GM21528 (cell line): Measurements from ENCODE around the gene SYNPO.

Source experiments
- ATAC-seq: cut with Tn5 transposase; IDR thresholded peaks from one replicate; pipeline ENCODE4 v1.9.1; 2021; ENCODE audit warnings: mild to moderate bottlenecking, moderate library complexity; ENCODE audit not compliant: unreplicated experiment, low FRiP score

Gene SYNPO

GRCh38 chr5:150653145-150653761 lies 12.8 kb downstream of the SYNPO start:
- ATAC-seq, result no peak

DNA sequence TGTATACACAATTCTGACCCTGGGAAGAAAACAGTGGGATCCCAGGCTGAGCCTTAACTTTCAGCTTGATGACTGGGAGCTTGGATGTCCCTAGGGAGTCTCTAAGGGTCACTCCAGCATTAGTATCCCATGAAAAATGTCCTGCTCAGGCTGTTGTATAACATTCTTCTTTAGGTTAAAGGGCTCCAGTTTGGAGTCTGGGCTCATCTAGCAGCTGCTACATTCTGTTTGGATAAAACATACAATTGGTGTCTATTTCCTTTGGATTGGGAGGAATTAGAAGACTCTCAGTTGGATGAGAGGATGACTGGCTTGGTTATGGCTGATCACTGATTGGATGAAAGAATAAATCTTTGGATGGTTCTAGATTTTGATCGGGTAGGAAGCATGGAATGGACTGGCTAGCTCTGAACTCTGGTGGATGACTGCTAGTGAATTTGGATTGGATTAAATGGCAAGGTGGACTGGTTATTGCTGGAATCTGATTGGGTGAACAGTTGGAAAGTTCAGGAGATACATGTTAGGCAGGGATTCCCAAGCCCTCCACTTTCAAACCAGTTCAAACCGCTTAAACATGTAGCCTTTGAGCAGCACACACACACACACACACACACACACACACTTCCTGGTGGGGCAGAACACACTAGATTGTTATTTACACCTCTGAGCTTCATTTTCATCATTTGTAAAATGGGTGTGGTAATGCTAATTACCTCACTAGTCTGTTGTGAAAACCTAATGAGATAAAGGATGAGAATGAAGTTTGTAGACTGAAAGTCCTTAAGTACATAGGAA lies 13.5 kb downstream of the SYNPO start:
- ATAC-seq, result no peak

- no peak for ATAC-seq
Observed at GRCh38 chr5:150655221-150655620, 14.8 kb downstream of the SYNPO start.

DNA sequence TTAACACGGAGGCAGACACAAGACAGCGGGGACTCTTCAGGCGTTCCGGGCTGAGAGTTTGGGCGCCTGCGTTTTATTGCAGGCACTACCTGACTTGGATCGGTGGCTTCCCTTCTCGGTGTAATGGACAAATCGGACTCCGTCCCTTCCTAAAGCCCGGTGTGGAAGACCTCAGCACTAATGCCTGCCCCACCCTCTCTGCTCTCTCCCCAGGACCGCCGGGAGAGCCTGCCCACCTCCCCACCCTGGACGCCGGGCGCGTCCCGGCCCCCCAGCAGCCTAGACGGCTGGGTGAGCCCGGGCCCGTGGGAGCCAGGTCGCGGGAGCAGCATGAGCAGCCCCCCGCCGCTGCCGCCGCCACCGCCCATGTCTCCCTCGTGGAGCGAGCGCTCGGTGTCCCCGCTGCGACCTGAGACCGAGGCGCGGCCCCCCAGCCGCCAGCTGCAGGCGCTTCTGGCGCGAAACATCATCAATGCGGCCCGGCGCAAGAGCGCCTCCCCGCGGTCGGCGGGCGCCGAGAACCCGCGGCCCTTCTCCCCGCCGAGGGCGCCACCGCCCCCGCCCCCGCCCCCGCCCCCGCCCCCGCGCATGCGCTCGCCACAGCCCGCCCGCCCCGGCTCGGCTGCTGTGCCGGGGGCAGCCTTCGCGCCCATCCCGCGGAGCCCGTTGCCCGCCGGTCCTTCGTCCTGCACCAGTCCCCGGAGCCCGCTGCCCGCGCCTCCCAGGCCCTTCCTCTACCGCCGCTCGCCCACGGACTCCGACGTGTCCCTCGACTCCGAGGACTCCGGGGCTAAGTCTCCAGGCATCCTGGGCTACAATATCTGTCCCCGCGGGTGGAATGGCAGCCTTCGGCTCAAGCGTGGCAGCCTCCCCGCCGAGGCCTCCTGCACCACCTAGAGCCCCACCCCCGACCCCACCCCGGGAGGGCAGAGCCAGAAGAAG lies 16.0 kb downstream of the SYNPO start:
- ATAC-seq, result peak; percentile 68

DNA sequence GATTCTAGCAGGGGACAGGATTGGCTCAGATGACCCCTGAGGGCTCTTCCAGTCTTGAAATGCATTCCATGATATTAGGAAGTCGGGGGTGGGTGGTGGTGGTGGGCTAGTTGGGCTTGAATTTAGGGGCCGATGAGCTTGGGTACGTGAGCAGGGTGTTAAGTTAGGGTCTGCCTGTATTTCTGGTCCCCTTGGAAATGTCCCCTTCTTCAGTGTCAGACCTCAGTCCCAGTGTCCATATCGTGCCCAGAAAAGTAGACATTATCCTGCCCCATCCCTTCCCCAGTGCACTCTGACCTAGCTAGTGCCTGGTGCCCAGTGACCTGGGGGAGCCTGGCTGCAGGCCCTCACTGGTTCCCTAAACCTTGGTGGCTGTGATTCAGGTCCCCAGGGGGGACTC lies 17.7 kb downstream of the SYNPO start:
- ATAC-seq, result no peak

GRCh38 chr5:150658699-150659265 lies 18.3 kb downstream of the SYNPO start:
- ATAC-seq, result no peak

DNA sequence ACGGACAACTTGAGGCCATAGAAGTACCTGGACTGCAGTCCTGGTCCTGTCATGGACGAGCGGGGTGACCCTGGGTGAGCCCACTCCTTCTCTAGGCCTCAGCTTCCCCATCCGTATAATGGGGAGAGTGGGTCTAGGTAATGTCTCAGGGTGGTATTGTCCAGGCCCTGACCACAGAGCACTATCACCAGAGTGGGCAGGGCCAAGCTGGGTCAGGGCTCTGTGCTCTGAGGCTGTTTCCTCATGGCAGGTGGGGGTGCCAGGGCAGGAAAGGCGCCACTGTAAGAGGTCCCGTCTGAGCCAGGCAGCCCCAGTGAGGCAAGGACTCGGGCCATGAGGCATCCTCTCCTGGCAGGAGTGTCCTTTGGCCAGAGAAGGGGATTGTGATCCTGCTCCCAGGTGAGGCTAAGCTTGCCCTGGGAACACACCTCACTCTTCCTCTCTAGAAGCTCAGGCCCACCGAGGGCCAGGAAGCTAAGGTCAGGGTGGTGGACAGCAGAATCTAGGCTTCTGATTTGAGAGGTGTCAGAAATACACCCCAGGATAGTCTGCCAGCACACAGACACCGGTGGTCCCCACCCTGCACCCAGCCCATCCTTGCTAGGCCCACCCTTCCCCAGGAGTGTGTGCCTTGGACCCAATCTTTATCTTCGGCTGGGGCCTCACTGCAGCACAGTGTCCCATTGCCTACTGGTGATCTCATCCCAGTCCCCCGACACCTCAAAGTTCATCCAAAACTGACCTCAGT lies 19.1 kb downstream of the SYNPO start:
- ATAC-seq, result no peak

GRCh38 chr5:150660108-150660831 lies 19.8 kb downstream of the SYNPO start:
- no peak for ATAC-seq

- ATAC-seq, result no peak
Observed at GRCh38 chr5:150661086-150661485, 20.6 kb downstream of the SYNPO start, which contains the start of gene MYOZ3. Gene MYOZ3, plus strand, starts transcription at chr5:150661251. Its CDS starts 1,691 bp downstream, at chr5:150662942.

DNA sequence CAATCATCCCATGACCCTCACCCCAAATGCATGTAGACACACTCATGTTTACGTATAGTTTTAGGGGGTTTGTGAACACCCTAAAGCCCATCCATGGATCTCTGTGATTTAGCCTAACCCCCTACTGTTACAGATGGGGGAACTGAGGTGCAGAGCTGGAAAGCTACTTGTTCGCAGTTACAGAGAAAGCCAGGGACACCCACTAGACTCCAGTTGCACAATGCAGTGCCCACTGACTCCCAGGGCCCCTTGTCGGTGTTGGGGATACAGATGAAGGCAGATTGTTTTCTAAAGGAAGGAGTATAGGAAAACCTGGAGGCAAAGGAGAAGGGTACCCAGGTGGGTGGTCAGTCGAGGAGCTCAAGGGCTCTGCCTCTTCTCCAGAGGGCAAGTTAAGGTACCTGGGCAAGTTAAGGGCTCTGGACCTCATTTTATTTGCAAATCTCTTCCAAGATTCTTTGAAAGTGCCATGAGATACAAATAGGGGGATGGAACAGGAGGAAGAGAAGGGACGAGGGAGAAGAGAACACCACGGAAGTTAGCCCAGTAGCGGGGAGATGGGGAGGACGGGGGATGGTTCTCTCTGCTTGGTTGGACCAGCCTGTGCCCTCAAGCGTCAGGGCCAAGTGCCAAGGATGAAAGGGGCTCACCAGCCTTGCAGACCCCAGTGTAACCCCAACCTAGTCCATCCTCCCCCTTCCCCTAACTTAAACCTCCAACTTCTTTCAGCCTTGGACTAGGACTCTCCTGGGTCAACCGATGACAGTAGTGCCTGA lies 21.5 kb downstream of the SYNPO start:
- ATAC-seq, result no peak

GRCh38 chr5:150662731-150663516 lies 22.5 kb downstream of the SYNPO start:
- ATAC-seq, result no peak

GRCh38 chr5:150663936-150664335 lies 23.5 kb downstream of the SYNPO start:
- ATAC-seq, result no peak

- no peak for ATAC-seq
Observed at GRCh38 chr5:150665044-150665443, 24.6 kb downstream of the SYNPO start.

DNA sequence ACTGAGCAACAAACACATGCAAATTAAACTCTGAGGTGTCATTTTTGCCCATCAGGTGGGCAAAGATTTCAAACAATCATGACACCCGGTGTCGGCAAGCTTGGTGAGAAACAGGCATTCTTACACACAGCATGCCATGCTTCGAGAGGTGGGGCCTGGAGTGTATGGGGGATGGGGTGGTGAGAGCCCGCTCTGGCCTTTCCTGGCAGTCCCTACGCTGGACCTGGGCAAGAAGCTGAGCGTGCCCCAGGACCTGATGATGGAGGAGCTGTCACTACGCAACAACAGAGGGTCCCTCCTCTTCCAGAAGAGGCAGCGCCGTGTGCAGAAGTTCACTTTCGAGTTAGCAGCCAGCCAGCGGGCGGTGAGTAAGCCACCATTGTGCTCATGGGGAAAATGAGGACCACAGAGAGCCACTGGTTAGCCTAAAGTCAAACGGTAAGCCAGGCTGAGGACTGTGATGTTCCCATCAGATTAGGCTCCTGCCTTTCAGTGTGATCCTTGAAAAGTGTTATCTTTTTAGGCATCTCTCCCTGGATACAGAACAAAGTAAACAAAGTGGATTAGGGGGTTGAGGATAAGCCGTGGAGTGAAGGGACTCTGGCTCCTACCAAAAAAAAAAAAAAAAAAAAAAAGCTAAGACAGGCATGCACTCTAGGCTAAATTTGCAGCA lies 30.0 kb downstream of the SYNPO start:
- ATAC-seq, result no peak

DNA sequence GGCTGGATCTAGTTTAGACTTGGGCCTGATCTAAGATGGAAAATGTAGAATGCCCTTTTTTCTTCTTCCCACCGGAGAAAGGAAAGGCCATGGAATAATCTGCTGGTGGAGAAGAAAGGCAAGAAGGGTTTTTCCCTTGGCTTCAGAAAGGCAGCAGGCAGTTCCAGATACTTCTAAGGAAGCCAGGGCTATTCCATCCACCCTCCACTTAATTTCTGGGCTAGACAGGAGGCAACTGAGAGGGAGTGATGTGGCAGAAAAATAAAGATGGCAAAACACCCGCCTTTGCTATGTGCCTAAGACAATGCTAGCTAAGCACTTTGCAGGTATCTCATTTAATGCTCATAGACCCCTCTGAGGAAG lies 30.5 kb downstream of the SYNPO start:
- no peak for ATAC-seq

DNA sequence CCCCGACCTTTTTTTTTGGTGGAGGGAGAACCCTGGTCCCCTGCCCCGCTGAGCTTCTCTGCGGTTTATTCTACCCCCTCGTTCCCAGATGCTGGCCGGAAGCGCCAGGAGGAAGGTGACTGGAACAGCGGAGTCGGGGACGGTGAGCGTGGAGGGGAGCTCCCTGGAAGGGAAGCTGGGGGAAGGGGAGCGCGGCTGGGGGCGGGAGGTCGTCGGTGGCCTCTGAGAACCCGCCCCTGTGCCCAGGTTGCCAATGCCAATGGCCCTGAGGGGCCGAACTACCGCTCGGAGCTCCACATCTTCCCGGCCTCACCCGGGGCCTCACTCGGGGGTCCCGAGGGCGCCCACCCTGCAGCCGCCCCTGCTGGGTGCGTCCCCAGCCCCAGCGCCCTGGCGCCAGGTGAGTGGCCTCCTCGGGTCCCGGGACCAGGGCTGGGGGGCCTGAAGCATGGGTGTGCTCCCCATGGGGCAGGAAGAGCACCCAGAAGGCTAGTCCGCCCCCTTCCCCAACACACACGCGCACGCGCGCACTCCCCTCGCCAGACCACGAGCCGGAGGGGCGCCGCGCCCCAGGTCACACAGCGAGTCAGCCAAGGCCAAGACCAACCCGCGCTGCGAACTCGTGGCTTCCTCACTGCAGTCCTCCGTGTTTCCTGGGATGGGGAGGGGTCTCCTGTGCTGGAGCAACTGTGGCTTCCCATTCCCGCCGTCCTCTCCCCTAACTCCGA lies 31.2 kb downstream of the SYNPO start:
- ATAC-seq, result no peak
